Right renal pelvis (tissue), 4 donors: ENCODE measurements around the gene SHISAL2A. TPM values are rescaled to one million over a fixed set of nuclear protein-coding genes. Genes with fewer than 3 reads are reported as not detected.

Experiments used
- DNase-seq, 4 donors: peaks; one replicate each; pipeline ENCODE4 v3.0.0-alpha.2; 2013; ENCODE audit warnings: low read depth in 4 of 4, low spot score in 3 of 4, missing footprints in 1 of 4
- polyA plus RNA-seq, 4 donors: library from polyadenylated mRNA; unstranded; fragments of 120-200 nt; gene quantifications; one replicate each; pipeline ENCODE4 v1.2.1, GENCODE V29; 2013; ENCODE audit not compliant: insufficient read length in 4 of 4

Gene SHISAL2A
- polyA plus RNA-seq, 4 donors = 1.2 to 2.1 (median 1.4) TPM

GRCh38 chr1:52615489-52616042, 17.4 kb upstream of the SHISAL2A start:
- no peak for DNase-seq

- no peak for DNase-seq
Observed at GRCh38 chr1:52621950-52622349, 11.0 kb upstream of the SHISAL2A start.

- DNase-seq = no peak
Observed at GRCh38 chr1:52623812-52624211, 9.2 kb upstream of the SHISAL2A start.

- no peak for DNase-seq
Observed at GRCh38 chr1:52627028-52627427, 5.9 kb upstream of the SHISAL2A start.

- no peak for DNase-seq
Observed at GRCh38 chr1:52628614-52629324, 4.2 kb upstream of the SHISAL2A start.

GRCh38 chr1:52629325-52629643, 3.7 kb upstream of the SHISAL2A start:
- peak in 1 of 4 donors; percentile 52 for DNase-seq

GRCh38 chr1:52629667-52630066, 3.3 kb upstream of the SHISAL2A start:
- DNase-seq = no peak

GRCh38 chr1:52631759-52632331, 1.1 kb upstream of the SHISAL2A start:
- DNase-seq = no peak

- no peak for DNase-seq
Observed at GRCh38 chr1:52633291-52633754, 355 bp downstream of the SHISAL2A start.

- no peak for DNase-seq
Observed at GRCh38 chr1:52634111-52634510, 1.1 kb downstream of the SHISAL2A start.

- no peak for DNase-seq
Observed at GRCh38 chr1:52635321-52636089, 2.5 kb downstream of the SHISAL2A start.

- DNase-seq = no peak
Observed at GRCh38 chr1:52636721-52637695, 4.0 kb downstream of the SHISAL2A start.

GRCh38 chr1:52637946-52638345, 5.0 kb downstream of the SHISAL2A start:
- DNase-seq = no peak

- DNase-seq = no peak
Observed at GRCh38 chr1:52640697-52641096, 7.7 kb downstream of the SHISAL2A start.

- DNase-seq = no peak
Observed at GRCh38 chr1:52641307-52641706, 8.3 kb downstream of the SHISAL2A start.

- no peak for DNase-seq
Observed at GRCh38 chr1:52645261-52645660, 12.3 kb downstream of the SHISAL2A start.

GRCh38 chr1:52651904-52652303, 18.9 kb downstream of the SHISAL2A start:
- DNase-seq = no peak

- no peak for DNase-seq
Observed at GRCh38 chr1:52653207-52653849, 20.4 kb downstream of the SHISAL2A start.

- no peak for DNase-seq
Observed at GRCh38 chr1:52654063-52654462, 21.1 kb downstream of the SHISAL2A start.

GRCh38 chr1:52657702-52658101, 24.7 kb downstream of the SHISAL2A start:
- DNase-seq = no peak
